Esophagus (tissue), 2 donors: ENCODE results near the gene HLA-A. TPM values are rescaled to one million over a fixed set of nuclear protein-coding genes. Genes with fewer than 3 reads are reported as not detected.
"Not testable (repeated sequence)": the region's sequence is repeated elsewhere in the genome, so short reads cannot be mapped to it uniquely, and the experiment has no call there.

ENCODE experiments used
- H3K27ac ChIP-seq, 2 donors: one replicate each; pipeline ENCODE4 v1.5.1; 2013; ENCODE audit warnings: low read depth in 2 of 2, mild to moderate bottlenecking in 2 of 2, inconsistent platforms in 1 of 2, low read length in 1 of 2, moderate library complexity in 1 of 2
- H3K27me3 ChIP-seq, 2 donors: one replicate each; pipeline ENCODE4 v1.6.1; 2013; ENCODE audit warnings: low read length in 2 of 2, control low read depth in 1 of 2, mild to moderate bottlenecking in 1 of 2; ENCODE audit not compliant: insufficient read depth in 2 of 2, control insufficient read depth in 1 of 2
- H3K36me3 ChIP-seq, 2 donors: one replicate each; pipeline ENCODE4 v1.6.1; 2013; ENCODE audit warnings: low read length in 1 of 2; ENCODE audit not compliant: control insufficient read depth in 2 of 2, insufficient read depth in 2 of 2
- H3K4me1 ChIP-seq, 2 donors: one replicate each; pipeline ENCODE4 v1.6.1; 2013; ENCODE audit warnings: low read length in 1 of 2; ENCODE audit not compliant: control insufficient read depth in 2 of 2, insufficient read depth in 2 of 2
- H3K4me3 ChIP-seq, 2 donors: one replicate each; pipeline ENCODE4 v1.5.1; 2013; ENCODE audit warnings: low read length in 2 of 2, mild to moderate bottlenecking in 2 of 2, low read depth in 1 of 2, moderate library complexity in 1 of 2
- H3K9me3 ChIP-seq, 2 donors: one replicate each; pipeline ENCODE4 v1.6.1; 2013; ENCODE audit warnings: mild to moderate bottlenecking in 2 of 2, low read depth in 1 of 2, low read length in 1 of 2, moderate library complexity in 1 of 2; ENCODE audit not compliant: control insufficient read depth in 2 of 2, insufficient read depth in 1 of 2
- WGBS, 2 donors: extraction: QIAGEN DNeasy Blood & Tissue Kit; methylation state at CpG; one replicate each; pipeline ENCODE4 v1.1.7; 2013; 5-methylcytosine and 5-hydroxymethylcytosine counted together
- polyA plus RNA-seq, 2 donors: library from polyadenylated mRNA; stranded (reverse); fragments of 200-250 nt; gene quantifications; one replicate each; pipeline ENCODE4 v1.2.3, GENCODE V29; 2013
- donor health status: healthy with polysubstance abuse.
- donor health status: Bipolar disorder and iron deficiency.

The HLA-A gene
- polyA plus RNA-seq, 2 donors = 197 to 259 TPM

DNA sequence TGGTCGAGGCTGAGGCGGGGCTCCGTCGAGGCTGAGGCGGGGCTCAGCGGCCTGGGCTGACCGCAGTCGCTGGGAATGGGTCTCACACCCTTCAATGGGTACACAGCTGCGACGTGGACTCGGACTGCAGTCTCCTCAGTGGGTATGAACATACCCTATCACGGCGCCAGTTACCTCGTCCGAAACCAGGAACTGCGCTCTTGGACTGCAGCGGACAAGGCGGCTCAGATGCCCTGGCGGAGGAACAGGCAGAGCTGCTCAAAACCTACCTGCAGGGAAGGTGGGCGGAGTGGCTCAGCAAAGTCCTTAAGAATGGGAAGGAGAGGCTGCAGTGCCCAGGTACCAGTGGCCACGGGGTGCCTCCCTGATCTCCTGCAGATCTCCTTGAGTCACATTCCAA lies 14.2 kb downstream of the HLA-A start:
- 84 to 87% methylated on average over 21 of the region's 21 CpGs for WGBS, 2 donors
- no peak overlapping the region for H3K27ac ChIP-seq
- H3K36me3 ChIP-seq = no peaks in the 10 kb centered on the region
- H3K27me3 ChIP-seq = no peaks in the 10 kb centered on the region
- no peaks in the 10 kb centered on the region for H3K9me3 ChIP-seq
- H3K4me1 ChIP-seq = no peaks in the 10 kb centered on the region
- H3K4me3 ChIP-seq = no peak overlapping the region

DNA sequence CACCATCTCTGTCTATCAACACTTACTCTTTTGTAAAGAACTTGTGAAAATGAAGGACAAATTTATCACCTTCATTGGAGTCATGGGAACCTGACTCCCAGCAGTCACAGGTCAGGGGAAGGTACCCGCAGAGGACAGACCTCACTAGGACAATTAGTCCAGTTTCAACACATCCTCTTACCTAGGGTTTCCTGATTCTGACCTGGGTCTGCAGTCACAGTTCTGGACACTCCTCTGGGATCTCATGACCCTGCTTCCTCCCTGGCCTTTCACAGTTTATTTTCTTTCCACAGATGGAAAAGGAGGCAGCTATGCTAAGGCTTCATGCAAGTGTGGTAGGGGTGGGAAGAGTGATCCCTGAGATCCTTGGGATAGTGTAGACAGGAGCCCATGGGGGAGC lies 15.7 kb downstream of the HLA-A start:
- Histone ChIP-seq H3K27me3 (no peaks in the 10 kb centered on the region), H3K9me3 (no peaks in the 10 kb centered on the region), H3K36me3 (no peaks in the 10 kb centered on the region), H3K4me1 (no peaks in the 10 kb centered on the region), H3K27ac (no peak overlapping the region), H3K4me3 (no peak overlapping the region)
- 80 to 98% methylated on average over 1 of the region's 1 CpG for WGBS, 2 donors

DNA sequence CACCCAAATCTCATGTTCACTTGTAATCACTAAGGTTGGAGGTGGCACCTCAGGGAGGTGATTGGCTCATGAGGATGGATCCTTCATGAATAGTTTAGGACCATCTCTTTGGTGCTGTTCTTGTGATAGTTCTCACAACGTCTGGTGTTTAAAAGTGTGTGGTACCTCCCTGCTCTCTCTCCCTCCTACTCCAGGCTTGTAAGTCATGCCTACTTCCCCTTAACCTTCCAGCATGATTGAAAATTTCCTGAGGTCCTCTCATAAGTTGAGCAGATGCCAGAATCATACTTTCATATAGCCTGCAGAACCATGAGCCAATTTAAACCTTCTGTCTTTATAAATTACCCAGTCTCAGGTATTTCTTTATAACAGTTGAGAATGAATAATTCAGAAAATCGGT lies 16.6 kb downstream of the HLA-A start:
- 59 to 86% methylated on average over 2 of the region's 2 CpGs for WGBS, 2 donors

DNA sequence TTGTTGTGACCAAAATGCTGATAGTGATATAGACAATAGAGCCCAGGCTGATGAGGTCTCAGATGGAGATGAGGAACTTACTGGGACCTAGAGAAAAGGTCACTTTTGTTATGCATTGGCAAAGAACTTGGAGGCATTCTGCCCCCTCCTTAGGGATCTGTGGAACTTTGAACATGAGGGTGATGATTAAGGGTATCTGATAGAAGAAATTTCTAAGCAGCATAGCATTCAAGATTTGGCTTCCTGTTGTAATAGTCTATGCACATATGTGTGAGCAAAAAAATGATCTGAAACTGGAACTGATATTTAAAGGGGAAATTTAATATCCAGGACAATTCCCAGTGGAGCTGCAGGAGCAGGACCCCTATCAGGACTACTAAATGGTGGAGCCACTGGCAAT lies 17.1 kb downstream of the HLA-A start:
- H3K4me3 ChIP-seq = no peak overlapping the region
- no peaks in the 10 kb centered on the region for H3K36me3 ChIP-seq
- no peaks in the 10 kb centered on the region for H3K27me3 ChIP-seq
- no peak overlapping the region for H3K27ac ChIP-seq
- H3K9me3 ChIP-seq = no peaks in the 10 kb centered on the region
- no peaks in the 10 kb centered on the region for H3K4me1 ChIP-seq

More for the DNA sequence above, 16.6 kb downstream of the HLA-A start:
- H3K27me3 ChIP-seq = no peaks in the 10 kb centered on the region
- no peak overlapping the region for H3K27ac ChIP-seq
- no peaks in the 10 kb centered on the region for H3K9me3 ChIP-seq
- no peaks in the 10 kb centered on the region for H3K4me1 ChIP-seq
- no peaks in the 10 kb centered on the region for H3K36me3 ChIP-seq
- no peak overlapping the region for H3K4me3 ChIP-seq

DNA sequence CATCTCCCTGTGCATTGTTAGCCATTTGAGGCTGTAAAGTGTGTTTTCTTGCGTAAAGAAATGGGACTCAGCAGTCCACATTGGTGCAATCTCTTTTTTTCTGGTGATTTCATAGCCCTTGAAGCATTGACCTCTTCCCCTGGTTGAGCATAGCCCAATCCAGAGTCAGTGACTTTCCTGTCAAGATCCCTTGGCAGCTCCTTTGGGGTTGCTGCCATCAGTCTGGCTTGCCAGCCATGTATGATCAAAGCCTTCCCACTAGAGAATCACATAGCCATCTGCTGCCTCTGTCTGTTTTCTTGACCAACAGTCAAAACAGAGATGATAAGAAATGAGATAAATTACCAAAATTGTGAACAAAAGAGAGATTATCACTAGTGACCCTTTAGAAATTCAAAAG lies 19.6 kb downstream of the HLA-A start:
- Histone ChIP-seq H3K4me1 (peaks cover 2 to 6% of the 10 kb centered on the region in 2 donors), H3K9me3 (no peaks in the 10 kb centered on the region), H3K27ac (no peak overlapping the region), H3K36me3 (no peaks in the 10 kb centered on the region), H3K4me3 (no peak overlapping the region), H3K27me3 (no peaks in the 10 kb centered on the region)
- 83 to 100% methylated on average over 1 of the region's 1 CpG for WGBS, 2 donors

DNA sequence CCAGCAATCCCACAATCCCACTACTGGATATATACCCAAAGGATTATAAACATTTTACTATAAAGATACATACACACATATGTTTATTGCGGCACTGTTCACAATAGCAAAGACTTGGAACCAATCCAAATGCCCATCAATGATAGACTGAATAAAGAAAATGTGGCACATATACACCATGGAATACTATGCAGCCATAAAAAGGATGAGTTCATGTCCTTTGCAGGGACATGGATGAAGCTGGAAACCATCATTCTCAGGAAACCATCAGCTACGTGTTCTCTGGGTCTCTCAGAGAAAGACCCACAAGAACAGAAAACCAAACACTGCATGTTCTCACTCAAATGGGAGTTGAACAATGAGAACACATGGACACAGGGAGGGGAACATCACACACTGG lies 21.4 kb downstream of the HLA-A start:
- H3K9me3 ChIP-seq, H3K4me3 ChIP-seq, H3K27me3 ChIP-seq, H3K4me1 ChIP-seq, H3K27ac ChIP-seq, H3K36me3 ChIP-seq: not testable (repeated sequence)
- WGBS, 2 donors = 88 to 97% methylated on average over 2 of the region's 2 CpGs

DNA sequence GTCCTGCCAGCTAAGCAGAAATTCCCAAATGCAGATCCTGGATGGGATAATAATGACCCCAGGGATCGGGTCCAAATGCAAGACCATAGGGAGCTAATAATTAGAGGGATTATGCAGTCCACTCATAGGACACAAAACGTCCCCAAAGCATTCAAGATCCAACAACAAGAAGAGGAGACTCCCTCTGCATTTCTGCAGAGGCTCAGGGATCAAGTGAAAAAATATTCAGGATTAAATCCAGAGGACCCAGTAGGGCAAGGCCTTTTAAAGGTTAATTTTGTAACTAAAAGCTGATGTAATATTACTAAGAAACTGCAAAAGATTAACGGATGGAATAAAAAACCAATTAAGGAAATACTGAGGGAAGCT lies 22.2 kb downstream of the HLA-A start:
- Histone ChIP-seq H3K9me3 (no peaks in the 10 kb centered on the region), H3K36me3 (no peaks in the 10 kb centered on the region), H3K27me3 (no peaks in the 10 kb centered on the region), H3K4me3 (no peak overlapping the region), H3K4me1 (peaks cover 2 to 6% of the 10 kb centered on the region in 2 donors), H3K27ac (peak overlapping the region in 1 of 2 donors; percentile 60)
- WGBS, 2 donors = 21 to 22% methylated on average over 3 of the region's 3 CpGs

DNA sequence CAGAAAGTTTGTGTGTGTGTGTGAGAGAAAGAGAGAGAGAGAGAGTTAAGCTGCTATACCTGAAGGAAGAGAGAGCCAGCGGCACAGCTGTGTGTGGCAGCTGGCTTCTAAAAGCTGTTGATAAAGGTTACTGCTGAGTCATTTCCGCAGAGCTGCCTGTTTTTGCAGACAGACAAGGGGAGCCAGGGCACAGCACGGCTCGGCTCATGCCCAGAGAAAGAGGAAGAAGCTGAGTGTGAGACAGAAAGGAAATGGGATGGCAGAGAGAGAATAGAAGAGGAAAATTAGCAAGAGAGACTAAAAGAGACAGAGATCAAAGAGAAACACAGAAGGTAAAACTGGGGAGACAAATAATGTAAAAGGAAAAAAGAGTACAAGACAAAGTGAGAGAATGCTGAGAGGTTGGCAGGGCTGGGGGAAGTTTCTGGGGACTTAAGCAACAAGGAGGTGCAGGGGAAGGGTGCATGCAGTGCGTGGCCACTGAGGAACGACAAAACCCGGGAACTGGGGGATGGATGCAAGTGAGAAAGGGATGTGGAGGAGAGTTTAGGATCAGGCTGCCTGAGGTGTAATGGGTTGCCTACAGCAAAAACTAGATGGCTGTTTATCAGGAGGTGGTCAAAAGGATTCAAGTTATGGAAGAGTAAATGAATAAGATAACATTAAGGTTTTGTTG lies 22.7 kb downstream of the HLA-A start:
- H3K36me3 ChIP-seq = no peaks in the 10 kb centered on the region
- no peaks in the 10 kb centered on the region for H3K9me3 ChIP-seq
- peak overlapping the region; percentile 66 to 89 for H3K27ac ChIP-seq
- peaks cover 2 to 6% of the 10 kb centered on the region in 2 donors for H3K4me1 ChIP-seq
- WGBS, 2 donors = 0 to 5% methylated on average over 7 of the region's 7 CpGs
- H3K4me3 ChIP-seq = peak overlapping the region; percentile 24 to 28
- no peaks in the 10 kb centered on the region for H3K27me3 ChIP-seq

DNA sequence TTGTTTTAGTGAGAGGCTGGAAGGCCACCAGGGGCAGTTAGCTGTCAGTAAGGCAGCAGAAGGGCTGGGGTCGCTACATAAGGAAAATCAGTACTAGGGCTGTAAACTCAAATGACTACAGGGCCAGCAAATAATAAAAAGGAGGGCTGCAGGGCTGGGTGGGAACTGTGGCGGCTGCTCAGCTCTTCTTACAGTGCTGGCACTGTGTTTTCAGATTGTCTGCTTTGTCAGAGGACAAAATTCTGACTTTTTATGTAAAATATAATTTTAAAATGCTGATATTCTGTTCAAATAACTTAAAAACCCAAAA lies 23.2 kb downstream of the HLA-A start:
- Histone ChIP-seq H3K27ac (peak overlapping the region; percentile 66 to 90), H3K27me3 (no peaks in the 10 kb centered on the region), H3K4me1 (peaks cover 2 to 6% of the 10 kb centered on the region in 2 donors), H3K4me3 (peak overlapping the region in 1 of 2 donors; percentile 28), H3K36me3 (no peaks in the 10 kb centered on the region), H3K9me3 (no peaks in the 10 kb centered on the region)
- 7 to 19% methylated on average over 2 of the region's 2 CpGs for WGBS, 2 donors

DNA sequence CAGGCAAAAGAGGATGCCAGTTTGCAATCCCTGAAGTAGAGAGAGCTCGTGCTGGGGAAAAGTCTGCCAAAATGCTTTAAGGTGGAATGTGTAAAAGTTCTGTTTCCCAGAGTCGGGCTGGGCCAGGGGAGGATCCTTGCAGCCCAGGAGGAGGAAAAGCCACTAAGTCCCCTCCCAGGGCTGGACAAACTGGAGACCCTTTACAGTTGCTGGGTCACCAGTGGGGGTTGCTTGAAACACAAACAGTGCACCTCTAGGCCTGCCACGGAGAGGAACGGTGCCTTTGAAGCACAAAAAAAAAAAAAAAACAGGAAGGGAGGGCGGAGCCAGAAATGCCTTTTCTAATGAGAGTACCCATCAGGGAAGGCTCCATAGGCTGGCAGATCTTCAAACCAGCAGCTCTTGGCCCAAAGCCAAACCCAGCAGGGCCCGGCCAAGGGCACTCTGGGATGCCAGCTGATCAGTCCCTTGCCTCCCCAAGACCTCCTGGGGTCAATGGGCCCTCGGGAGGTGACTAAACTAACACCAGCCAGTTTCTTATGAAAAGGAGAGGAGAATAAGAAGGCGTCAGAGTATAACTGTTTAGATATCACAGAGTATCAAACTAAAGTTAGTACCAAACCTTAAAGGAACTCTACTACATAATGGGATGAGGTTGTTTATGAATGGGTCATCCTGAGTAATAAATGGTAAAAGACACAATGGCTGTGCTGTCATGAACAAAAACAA lies 23.7 kb downstream of the HLA-A start:
- Histone ChIP-seq H3K4me3 (peak overlapping the region; percentile 25 to 28), H3K27me3 (no peaks in the 10 kb centered on the region), H3K36me3 (no peaks in the 10 kb centered on the region), H3K4me1 (peaks cover 2 to 6% of the 10 kb centered on the region in 2 donors), H3K27ac (peak overlapping the region; percentile 66 to 90), H3K9me3 (no peaks in the 10 kb centered on the region)
- 6 to 16% methylated on average over 8 of the region's 8 CpGs for WGBS, 2 donors
